PC-9 (cell line): ENCODE data around the gene MTIF3. TPM values are rescaled to one million over a fixed set of nuclear protein-coding genes. Genes with fewer than 3 reads are reported as not detected.

Experiments used
- BruUV-seq: library from RNA; stranded (reverse); fragments of 400-500 nt; replicated peaks from 2 replicates; lab custom pipeline; 2021; lab: Mats Ljungman, UMichigan
- CTCF ChIA-PET: fragments of 300-600 bp; sonication (Branson Sonifier 250); formaldehyde crosslinking; loops from one replicate; lab custom pipeline; 2022; ENCODE audit warnings: antibody characterized with exemption; lab: Charles Lee
- POLR2A ChIA-PET: fragments of 300-600 bp; sonication (Branson Sonifier 250); formaldehyde crosslinking; loops from one replicate; lab custom pipeline; 2022; ENCODE audit warnings: antibody characterized with exemption; ENCODE audit not compliant: unreplicated experiment; lab: Charles Lee
- DNase-seq, 2 experiments: peaks; one replicate each; pipeline versions ENCODE4 v3.0.0 to v3.0.0-alpha.2; 2015 to 2022; ENCODE audit warnings: mixed read lengths in 1 of 2
- H2AFZ ChIP-seq: fragments of 200-600 bp; sonication (generic); 2 replicates; pipeline ENCODE4 v1.8.1; 2017; ENCODE audit warnings: antibody characterized with exemption
- H3F3A ChIP-seq: fragments of 200-600 bp; sonication (generic); 2 replicates; pipeline ENCODE4 v1.8.1; 2017; ENCODE audit warnings: antibody characterized with exemption, mild to moderate bottlenecking, low read depth; ENCODE audit not compliant: insufficient read depth
- H3K27ac ChIP-seq: fragments of 200-600 bp; sonication (generic); 2 replicates; pipeline ENCODE4 v1.6.1; 2016; ENCODE audit warnings: mixed run types
- H3K27me3 ChIP-seq: fragments of 200-600 bp; sonication (generic); 2 replicates; pipeline ENCODE4 v1.6.1; 2016; ENCODE audit warnings: low read depth, mixed run types; ENCODE audit not compliant: insufficient read depth
- H3K36me3 ChIP-seq: fragments of 200-600 bp; sonication (generic); 2 replicates; pipeline ENCODE4 v1.6.1; 2016; ENCODE audit warnings: low read depth, mixed run types
- H3K4me1 ChIP-seq: fragments of 200-600 bp; sonication (generic); replicated peaks from 2 replicates; pipeline ENCODE4 v1.6.1; 2016; ENCODE audit warnings: mixed run types; ENCODE audit not compliant: insufficient read depth
- H3K4me2 ChIP-seq: fragments of 200-600 bp; sonication (generic); 2 replicates; pipeline ENCODE4 v1.6.1; 2017; ENCODE audit warnings: mixed run types
- H3K4me3 ChIP-seq: fragments of 200-600 bp; sonication (generic); 2 replicates; pipeline ENCODE4 v1.6.1; 2016; ENCODE audit warnings: mixed run types
- H3K79me2 ChIP-seq: fragments of 200-600 bp; sonication (generic); 2 replicates; pipeline ENCODE4 v1.6.1; 2017; ENCODE audit warnings: low read depth, mixed run types
- H3K9me2 ChIP-seq: fragments of 200-600 bp; sonication (generic); 2 replicates; pipeline ENCODE4 v1.8.1; 2017; ENCODE audit warnings: mild to moderate bottlenecking; ENCODE audit not compliant: insufficient read depth
- H3K9me3 ChIP-seq: fragments of 200-600 bp; sonication (generic); 2 replicates; pipeline ENCODE4 v1.8.1; 2016; ENCODE audit warnings: low read depth; ENCODE audit not compliant: insufficient read depth
- H4K20me1 ChIP-seq: fragments of 200-600 bp; sonication (generic); 2 replicates; pipeline ENCODE4 v1.8.1; 2017; ENCODE audit not compliant: insufficient read depth
- EZH2 ChIP-seq: fragments of 200-600 bp; sonication (generic); IDR thresholded peaks from 2 replicates; pipeline ENCODE4 v1.8.0; 2017; ENCODE audit warnings: antibody characterized with exemption, low read depth
- intact Hi-C: fragments of 100-400 bp; cut with micrococcal nuclease; formaldehyde crosslinking; loops from one replicate; pipeline ENCODE4 v1.10.0; 2022; ENCODE audit not compliant: unreplicated experiment
- total RNA-seq: library from RNA; stranded (reverse); gene quantifications from 2 replicates; pipeline ENCODE4 v1.2.3, GENCODE V29; 2021
- TF ChIP-seq, protein P1 (sequence below): fragments of 200-600 bp; sonication (generic); conservative IDR thresholded peaks from 2 replicates; pipeline ENCODE4 v1.6.1; 2017; ENCODE audit warnings: mixed run types, antibody characterized with exemption, mild to moderate bottlenecking, moderate library complexity

MTIF3 gene
- total RNA-seq, 1 experiment from 2014 or later, result 28.3 TPM

DNA sequence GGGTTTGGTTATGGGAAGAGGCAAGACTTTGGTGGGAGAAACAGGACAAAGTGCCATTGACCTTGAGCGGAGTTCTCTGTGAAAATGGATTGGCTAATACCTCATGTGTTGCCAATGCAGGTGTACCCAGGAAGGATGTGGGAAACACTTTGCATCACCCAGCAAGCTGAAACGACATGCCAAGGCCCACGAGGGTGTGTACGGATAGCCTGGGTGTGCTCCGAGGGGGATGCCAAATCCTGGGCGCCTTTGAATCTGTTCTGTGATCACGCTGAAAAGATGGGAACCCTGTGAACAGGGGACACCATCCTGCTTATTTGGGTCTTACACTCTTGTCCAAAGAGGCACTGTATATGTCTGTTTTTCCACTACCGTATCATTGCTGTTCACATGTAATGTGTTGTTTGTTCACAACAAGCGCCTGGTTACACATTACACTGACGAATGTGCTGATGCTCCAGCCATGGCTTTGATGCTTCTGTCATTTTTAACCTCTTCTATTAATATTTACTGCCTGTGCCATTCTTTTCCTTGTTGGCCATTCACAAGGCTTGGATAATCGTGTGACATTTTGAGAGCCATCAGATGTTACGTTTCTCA lies 17.7 kb downstream of the MTIF3 start:
- H4K20me1 ChIP-seq, result peaks cover 19% of the 10 kb centered on the region
- TF ChIP-seq, protein P1, sequence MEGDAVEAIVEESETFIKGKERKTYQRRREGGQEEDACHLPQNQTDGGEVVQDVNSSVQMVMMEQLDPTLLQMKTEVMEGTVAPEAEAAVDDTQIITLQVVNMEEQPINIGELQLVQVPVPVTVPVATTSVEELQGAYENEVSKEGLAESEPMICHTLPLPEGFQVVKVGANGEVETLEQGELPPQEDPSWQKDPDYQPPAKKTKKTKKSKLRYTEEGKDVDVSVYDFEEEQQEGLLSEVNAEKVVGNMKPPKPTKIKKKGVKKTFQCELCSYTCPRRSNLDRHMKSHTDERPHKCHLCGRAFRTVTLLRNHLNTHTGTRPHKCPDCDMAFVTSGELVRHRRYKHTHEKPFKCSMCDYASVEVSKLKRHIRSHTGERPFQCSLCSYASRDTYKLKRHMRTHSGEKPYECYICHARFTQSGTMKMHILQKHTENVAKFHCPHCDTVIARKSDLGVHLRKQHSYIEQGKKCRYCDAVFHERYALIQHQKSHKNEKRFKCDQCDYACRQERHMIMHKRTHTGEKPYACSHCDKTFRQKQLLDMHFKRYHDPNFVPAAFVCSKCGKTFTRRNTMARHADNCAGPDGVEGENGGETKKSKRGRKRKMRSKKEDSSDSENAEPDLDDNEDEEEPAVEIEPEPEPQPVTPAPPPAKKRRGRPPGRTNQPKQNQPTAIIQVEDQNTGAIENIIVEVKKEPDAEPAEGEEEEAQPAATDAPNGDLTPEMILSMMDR, result no peak
- TF ChIP-seq EZH2, result no peak
- H3K79me2 ChIP-seq, result peaks cover 26% of the 10 kb centered on the region
- H3K9me3 ChIP-seq, result no peaks in the 10 kb centered on the region
- CTCF ChIA-PET, result no interaction called here
- intact Hi-C loops, result no loop called here
- DNase-seq, result no peak
- H3K27me3 ChIP-seq, result no peaks in the 10 kb centered on the region
- H3F3A ChIP-seq, result peaks cover 16% of the 10 kb centered on the region
- no peak overlapping the region for H3K4me2 ChIP-seq
- no peaks in the 10 kb centered on the region for H3K9me2 ChIP-seq
- H3K4me3 ChIP-seq, result no peak overlapping the region
- no peak overlapping the region for H2AFZ ChIP-seq
- BruUV-seq, result no TSS peak
- POLR2A ChIA-PET, result no interaction called here
- peaks cover 59% of the 10 kb centered on the region for H3K36me3 ChIP-seq
- no peak overlapping the region for H3K27ac ChIP-seq
- peaks cover 6% of the 10 kb centered on the region for H3K4me1 ChIP-seq

DNA sequence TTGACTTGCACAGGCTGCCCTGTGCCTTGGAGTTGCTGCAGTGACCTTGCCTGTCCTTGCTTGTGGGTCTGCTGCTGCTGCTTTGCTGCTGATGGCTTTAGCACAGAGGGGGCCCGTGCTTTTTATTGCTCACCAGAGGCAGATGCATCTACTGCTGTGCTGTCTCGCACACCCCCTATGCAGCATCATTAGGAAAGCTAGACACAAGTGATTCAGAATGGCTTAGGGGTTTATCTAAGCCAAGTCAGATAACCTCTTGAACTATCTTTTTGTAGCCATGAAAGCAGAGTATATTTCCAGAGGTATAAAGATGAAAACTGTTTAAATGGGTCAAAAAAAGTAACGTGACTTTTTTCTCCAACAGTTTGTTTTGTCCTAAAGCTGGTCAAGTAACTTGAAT lies 18.2 kb downstream of the MTIF3 start:
- TF ChIP-seq, protein P1, result no peak
- TF ChIP-seq EZH2, result no peak
- Histone ChIP-seq H2AFZ (no peak overlapping the region), H3K79me2 (peaks cover 31% of the 10 kb centered on the region), H3K9me3 (no peaks in the 10 kb centered on the region), H3K27me3 (no peaks in the 10 kb centered on the region), H3K27ac (no peak overlapping the region), H3K4me2 (no peak overlapping the region), H3K4me1 (peaks cover 11% of the 10 kb centered on the region), H4K20me1 (peaks cover 25% of the 10 kb centered on the region), H3K4me3 (no peak overlapping the region), H3F3A (peaks cover 21% of the 10 kb centered on the region), H3K9me2 (no peaks in the 10 kb centered on the region), H3K36me3 (peaks cover 60% of the 10 kb centered on the region)
- ChIA-PET CTCF (no interaction called here), POLR2A (no interaction called here)
- intact Hi-C loops, result no loop called here
- no peak for DNase-seq
- no TSS peak for BruUV-seq

DNA sequence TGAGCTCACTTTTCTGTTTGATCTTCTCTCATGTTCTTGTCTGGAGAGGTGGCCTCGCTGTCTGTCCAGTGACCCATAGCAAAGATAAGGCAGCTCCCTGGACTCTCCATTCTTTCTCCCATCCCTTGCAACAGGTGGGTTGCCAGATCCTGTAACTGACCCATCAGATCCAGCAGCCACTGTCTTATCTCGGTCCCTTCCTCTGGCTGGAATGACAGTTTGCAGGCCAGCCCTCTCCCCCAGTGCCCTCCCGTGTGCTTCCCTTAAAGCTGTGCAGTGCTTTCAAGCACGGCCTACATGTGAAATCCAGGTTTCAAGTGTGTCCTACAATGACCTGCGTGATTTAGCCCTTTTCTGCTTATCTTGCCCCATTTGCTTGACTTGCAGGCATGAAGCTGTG lies 22.2 kb downstream of the MTIF3 start:
- intact Hi-C loops, result no loop called here
- Histone ChIP-seq H3K36me3 (peaks cover 49% of the 10 kb centered on the region), H3K27me3 (no peaks in the 10 kb centered on the region), H2AFZ (no peak overlapping the region), H3K9me3 (no peaks in the 10 kb centered on the region), H4K20me1 (peaks cover 36% of the 10 kb centered on the region), H3K4me2 (no peak overlapping the region; the same call in 1 of the 2 replicates), H3K27ac (no peak overlapping the region), H3K4me3 (no peak overlapping the region), H3K79me2 (peaks cover 54% of the 10 kb centered on the region), H3F3A (peaks cover 37% of the 10 kb centered on the region), H3K9me2 (no peaks in the 10 kb centered on the region), H3K4me1 (peaks cover 35% of the 10 kb centered on the region)
- no peak for TF ChIP-seq EZH2
- TF ChIP-seq, protein P1, result no peak
- ChIA-PET CTCF (interaction anchor here (0.6 kb wide), 1 partner anchor 17 kb away, joined by 4 read pairs; no protein-coding TSS in a partner anchor), POLR2A (no interaction called here)
- DNase-seq, result no peak
- no TSS peak for BruUV-seq
